Measurements from ENCODE around the gene VLDLR. TPM values are rescaled to one million over a fixed set of nuclear protein-coding genes. Genes with fewer than 3 reads are reported as not detected.

The VLDLR gene
- polyA plus RNA-seq, 1 donor (not counting 4 experiments of a cell fraction or from before 2014, with no cell fraction given), result 7.0 TPM

DNA sequence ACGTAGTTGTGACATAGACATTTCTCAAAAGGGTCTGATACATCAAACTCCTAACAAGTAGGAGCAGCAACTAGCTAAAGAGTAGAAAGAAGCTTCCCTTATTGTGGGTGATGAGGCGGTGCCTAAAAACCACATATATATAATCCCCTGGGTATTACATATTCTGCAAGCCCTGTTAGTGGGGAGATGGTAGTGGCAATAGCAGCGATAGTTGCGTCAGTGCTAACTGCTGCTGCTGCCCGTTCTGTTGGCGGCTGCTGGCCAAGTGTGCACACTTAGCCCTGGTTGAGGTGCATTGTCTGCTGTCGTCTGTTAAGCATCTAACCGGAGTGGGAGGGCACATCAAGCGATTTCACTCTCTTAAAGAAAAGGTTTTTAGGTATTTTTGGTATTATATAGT, 35.8 kb downstream of the VLDLR start:
- DNase-seq (ENCODE audit: low read depth, low spot score), result no peak
- Histone ChIP-seq H3K9me3 (ENCODE audit: control insufficient read depth, low read depth, low read length) (no peaks in the 10 kb centered on the region), H3K79me2 (ENCODE audit: control insufficient read depth, insufficient read depth, low read length) (no peaks in the 10 kb centered on the region), H3K9me1 (ENCODE audit: control insufficient read depth, extremely low read depth, insufficient read depth, low read length) (no peaks in the 10 kb centered on the region), H3K36me3 (ENCODE audit: control insufficient read depth in 2 of 2, extremely low read depth in 1 of 2, insufficient read depth in 2 of 2, low read length in 2 of 2) (no peaks in the 10 kb centered on the region), H2AFZ (ENCODE audit: control insufficient read depth, low read length) (no peak overlapping the region), H3K4me2 (ENCODE audit: control insufficient read depth, extremely low read depth, insufficient read depth, low read depth, low read length) (no peak overlapping the region), H3K9ac (ENCODE audit: control insufficient read depth, extremely low read depth, insufficient read depth, low read length) (no peak overlapping the region), H3K4me3 (ENCODE audit: control insufficient read depth in 2 of 3, extremely low read depth in 1 of 3, insufficient read depth in 2 of 3, low read depth in 1 of 3, low read length in 3 of 3) (no peak overlapping the region), H3K4me1 (ENCODE audit: control insufficient read depth, extremely low read depth, insufficient read depth, low read length) (peaks cover 21% of the 10 kb centered on the region), H4K20me1 (ENCODE audit: control insufficient read depth, extremely low read depth, insufficient read depth, low read length) (no peaks in the 10 kb centered on the region), H3K27ac (ENCODE audit: control insufficient read depth, insufficient read depth, low read length) (no peak overlapping the region), H3K27me3 (ENCODE audit: control insufficient read depth, extremely low read depth, insufficient read depth, low read length) (no peaks in the 10 kb centered on the region)
- TF ChIP-seq EZH2 (IDR thresholded peaks at IDR 0.05; ENCODE audit: low read length), result no peak
- TF ChIP-seq, protein P1, sequence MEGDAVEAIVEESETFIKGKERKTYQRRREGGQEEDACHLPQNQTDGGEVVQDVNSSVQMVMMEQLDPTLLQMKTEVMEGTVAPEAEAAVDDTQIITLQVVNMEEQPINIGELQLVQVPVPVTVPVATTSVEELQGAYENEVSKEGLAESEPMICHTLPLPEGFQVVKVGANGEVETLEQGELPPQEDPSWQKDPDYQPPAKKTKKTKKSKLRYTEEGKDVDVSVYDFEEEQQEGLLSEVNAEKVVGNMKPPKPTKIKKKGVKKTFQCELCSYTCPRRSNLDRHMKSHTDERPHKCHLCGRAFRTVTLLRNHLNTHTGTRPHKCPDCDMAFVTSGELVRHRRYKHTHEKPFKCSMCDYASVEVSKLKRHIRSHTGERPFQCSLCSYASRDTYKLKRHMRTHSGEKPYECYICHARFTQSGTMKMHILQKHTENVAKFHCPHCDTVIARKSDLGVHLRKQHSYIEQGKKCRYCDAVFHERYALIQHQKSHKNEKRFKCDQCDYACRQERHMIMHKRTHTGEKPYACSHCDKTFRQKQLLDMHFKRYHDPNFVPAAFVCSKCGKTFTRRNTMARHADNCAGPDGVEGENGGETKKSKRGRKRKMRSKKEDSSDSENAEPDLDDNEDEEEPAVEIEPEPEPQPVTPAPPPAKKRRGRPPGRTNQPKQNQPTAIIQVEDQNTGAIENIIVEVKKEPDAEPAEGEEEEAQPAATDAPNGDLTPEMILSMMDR (optimal IDR thresholded peaks at IDR 0.05 in 1 of 3, IDR thresholded peaks at IDR 0.05 in 1 of 3, conservative IDR thresholded peaks at IDR 0.05 in 1 of 3; ENCODE audit: extremely low read depth in 1 of 3, insufficient read depth in 2 of 3, low read length in 3 of 3), result no peak
- FAIRE-seq, result no peak
- dilution Hi-C loops (cut with MboI; ENCODE audit: extremely low pct_ligation_motif_present, low sequenced_read_pairs), result no loop called here

DNA sequence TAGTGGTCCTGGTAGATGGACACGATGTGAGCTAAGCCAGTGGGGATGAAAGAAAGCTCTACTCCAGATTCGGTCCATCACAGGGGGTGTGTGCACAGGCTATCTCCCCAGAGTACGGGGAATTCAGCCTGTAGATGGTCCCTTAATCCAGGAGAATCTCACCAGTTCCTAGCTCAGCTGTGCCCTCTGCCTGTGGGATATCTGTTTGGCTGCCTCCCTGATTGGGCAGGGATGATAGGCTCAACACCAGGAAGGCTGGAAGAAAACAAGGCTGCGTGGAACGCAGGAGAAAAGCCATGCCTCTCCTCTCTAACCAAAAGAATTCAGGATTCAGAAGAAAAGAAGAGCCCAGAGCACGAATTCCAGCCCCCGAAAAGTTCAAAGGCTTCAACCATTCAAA, 40.9 kb downstream of the VLDLR start:
- dilution Hi-C loops (cut with MboI; ENCODE audit: extremely low pct_ligation_motif_present, low sequenced_read_pairs), result no loop called here

More for the DNA sequence above, 40.9 kb downstream of the VLDLR start:
- Histone ChIP-seq H3K27ac (ENCODE audit: control insufficient read depth, insufficient read depth, low read length) (no peak overlapping the region), H3K9me3 (ENCODE audit: control insufficient read depth, low read depth, low read length) (no peaks in the 10 kb centered on the region), H4K20me1 (ENCODE audit: control insufficient read depth, extremely low read depth, insufficient read depth, low read length) (no peaks in the 10 kb centered on the region), H3K79me2 (ENCODE audit: control insufficient read depth, insufficient read depth, low read length) (no peaks in the 10 kb centered on the region), H2AFZ (ENCODE audit: control insufficient read depth, low read length) (no peak overlapping the region), H3K36me3 (ENCODE audit: control insufficient read depth in 2 of 2, extremely low read depth in 1 of 2, insufficient read depth in 2 of 2, low read length in 2 of 2) (no peaks in the 10 kb centered on the region), H3K27me3 (ENCODE audit: control insufficient read depth, extremely low read depth, insufficient read depth, low read length) (no peaks in the 10 kb centered on the region), H3K4me3 (ENCODE audit: control insufficient read depth in 2 of 3, extremely low read depth in 1 of 3, insufficient read depth in 2 of 3, low read depth in 1 of 3, low read length in 3 of 3) (no peak overlapping the region), H3K9ac (ENCODE audit: control insufficient read depth, extremely low read depth, insufficient read depth, low read length) (no peak overlapping the region), H3K9me1 (ENCODE audit: control insufficient read depth, extremely low read depth, insufficient read depth, low read length) (no peaks in the 10 kb centered on the region), H3K4me1 (ENCODE audit: control insufficient read depth, extremely low read depth, insufficient read depth, low read length) (no peaks in the 10 kb centered on the region), H3K4me2 (ENCODE audit: control insufficient read depth, extremely low read depth, insufficient read depth, low read depth, low read length) (no peak overlapping the region)
- FAIRE-seq (no peak), DNase-seq (ENCODE audit: low read depth, low spot score) (no peak)
- TF ChIP-seq, protein P1 (optimal IDR thresholded peaks at IDR 0.05 in 1 of 3, IDR thresholded peaks at IDR 0.05 in 1 of 3, conservative IDR thresholded peaks at IDR 0.05 in 1 of 3; ENCODE audit: extremely low read depth in 1 of 3, insufficient read depth in 2 of 3, low read length in 3 of 3), result peak; percentile 24 to 60 (median 26)
- TF ChIP-seq EZH2 (IDR thresholded peaks at IDR 0.05; ENCODE audit: low read length), result no peak

Data from keratinocyte (primary cell).